Measurements from ENCODE around the gene DNM2. TPM values are rescaled to one million over a fixed set of nuclear protein-coding genes. Genes with fewer than 3 reads are reported as not detected.
A peak's percentile ranks its signal among the peaks of the same experiment; 100 is the strongest.
"Not testable (repeated sequence)": the region's sequence is repeated elsewhere in the genome, so short reads cannot be mapped to it uniquely, and the experiment has no call there.

DNM2 gene
- 10 to 100 TPM; 83.1 to 98.6 (median 84.5) TPM for total RNA-seq

- TF ChIP-seq POLR2A (IDR thresholded peaks at IDR 0.05) = peak; percentile 42
- peak; percentile 87 to 92 (median 91) for TF ChIP-seq CTCF (IDR thresholded peaks at IDR 0.05)
- TF ChIP-seq POLR2AphosphoS5 (IDR thresholded peaks at IDR 0.05) = peak; percentile 77 to 97 (median 85)
- DNase-seq (ENCODE audit: low spot score in 2 of 2) = peak; percentile 97 to 100
- intact Hi-C loops (cut with DNase I; ENCODE audit: low total_unique reads) = loop anchor here (5.0 to 10.0 kb wide), 2 partner anchors 47 to 145 kb away; no protein-coding TSS in a partner anchor
- Histone ChIP-seq H3K4me1 (no peaks in the 10 kb centered on the region), H3K27me3 (no peaks in the 10 kb centered on the region), H3K4me3 (peak within 1 kb of the TSS; percentile 82 to 98 (median 95)), H3K36me3 (no peaks in the 10 kb centered on the region), H3K9me3 (no peaks in the 10 kb centered on the region), H3K27ac (peak within 1 kb of the TSS; percentile 79 to 85)
These were observed at the start of gene DNM2 for GRCh38 chr19:10717356-10718204. Gene DNM2 (plus strand): TSS chr19:10718079. CDS start chr19:10718243, 164 bp downstream.

- Histone ChIP-seq H3K27ac (no peak overlapping the region), H3K4me1 (peaks cover 0 to 5% of the 10 kb centered on the region in 2 donors)
These were observed 48.6 kb upstream of the DNM2 start for GRCh38 chr19:10669246-10669645.

GRCh38 chr19:10670182-10670581 is 47.7 kb upstream of the DNM2 start:
- TF ChIP-seq POLR2A (IDR thresholded peaks at IDR 0.05) = no peak
- no peak for TF ChIP-seq CTCF (IDR thresholded peaks at IDR 0.05)
- TF ChIP-seq POLR2AphosphoS5 (IDR thresholded peaks at IDR 0.05) = no peak
- Histone ChIP-seq H3K27me3 (no peaks in the 10 kb centered on the region), H3K9me3 (no peaks in the 10 kb centered on the region), H3K4me1 (peaks cover 0 to 5% of the 10 kb centered on the region in 2 donors), H3K4me3 (no peak overlapping the region), H3K36me3 (peaks cover 5% of the 10 kb centered on the region), H3K27ac (no peak overlapping the region)
- DNase-seq (ENCODE audit: low spot score in 2 of 2) = no peak
- intact Hi-C loops (cut with DNase I; ENCODE audit: low total_unique reads) = no loop called here

More at GRCh38 chr19:10669246-10669645, 48.6 kb upstream of the DNM2 start:
- intact Hi-C loops (cut with DNase I; ENCODE audit: low total_unique reads) = no loop called here
- TF ChIP-seq POLR2AphosphoS5 (IDR thresholded peaks at IDR 0.05) (no peak), POLR2A (IDR thresholded peaks at IDR 0.05) (no peak), CTCF (IDR thresholded peaks at IDR 0.05) (no peak)
- no peak for DNase-seq (ENCODE audit: low spot score in 2 of 2)
- Histone ChIP-seq H3K4me3 (no peak overlapping the region), H3K27me3 (no peaks in the 10 kb centered on the region), H3K36me3 (peaks cover 5% of the 10 kb centered on the region), H3K9me3 (no peaks in the 10 kb centered on the region)

- no peaks in the 10 kb centered on the region for H3K9me3 ChIP-seq
- DNase-seq (ENCODE audit: low spot score in 2 of 2) = no peak
- no peak overlapping the region for H3K27ac ChIP-seq
- H3K4me3 ChIP-seq = no peak overlapping the region
- intact Hi-C loops (cut with DNase I; ENCODE audit: low total_unique reads) = no loop called here
- no peaks in the 10 kb centered on the region for H3K27me3 ChIP-seq
- no peak for TF ChIP-seq POLR2AphosphoS5 (IDR thresholded peaks at IDR 0.05)
- no peak for TF ChIP-seq CTCF (IDR thresholded peaks at IDR 0.05)
- TF ChIP-seq POLR2A (IDR thresholded peaks at IDR 0.05) = no peak
- H3K4me1 ChIP-seq = peaks cover 0 to 5% of the 10 kb centered on the region in 2 donors
- peaks cover 5% of the 10 kb centered on the region for H3K36me3 ChIP-seq
These were observed 46.7 kb upstream of the DNM2 start for GRCh38 chr19:10670876-10671804.

GRCh38 chr19:10671922-10672321 is 46.0 kb upstream of the DNM2 start:
- H3K36me3 ChIP-seq; H3K4me3 ChIP-seq; DNase-seq (ENCODE audit: low spot score in 2 of 2); intact Hi-C loops (cut with DNase I; ENCODE audit: low total_unique reads); H3K27me3 ChIP-seq; H3K9me3 ChIP-seq; H3K27ac ChIP-seq; H3K4me1 ChIP-seq: not testable (repeated sequence)

- intact Hi-C loops (cut with DNase I; ENCODE audit: low total_unique reads); H3K4me3 ChIP-seq; H3K4me1 ChIP-seq; H3K27me3 ChIP-seq; H3K27ac ChIP-seq; DNase-seq (ENCODE audit: low spot score in 2 of 2); H3K9me3 ChIP-seq: not testable (repeated sequence)
- peaks cover 25% of the 10 kb centered on the region for H3K36me3 ChIP-seq
These were observed 42.7 kb upstream of the DNM2 start for GRCh38 chr19:10675214-10675613.
